ENCODE results near the gene KRTAP10-10.

KRTAP10-10 gene

DNA sequence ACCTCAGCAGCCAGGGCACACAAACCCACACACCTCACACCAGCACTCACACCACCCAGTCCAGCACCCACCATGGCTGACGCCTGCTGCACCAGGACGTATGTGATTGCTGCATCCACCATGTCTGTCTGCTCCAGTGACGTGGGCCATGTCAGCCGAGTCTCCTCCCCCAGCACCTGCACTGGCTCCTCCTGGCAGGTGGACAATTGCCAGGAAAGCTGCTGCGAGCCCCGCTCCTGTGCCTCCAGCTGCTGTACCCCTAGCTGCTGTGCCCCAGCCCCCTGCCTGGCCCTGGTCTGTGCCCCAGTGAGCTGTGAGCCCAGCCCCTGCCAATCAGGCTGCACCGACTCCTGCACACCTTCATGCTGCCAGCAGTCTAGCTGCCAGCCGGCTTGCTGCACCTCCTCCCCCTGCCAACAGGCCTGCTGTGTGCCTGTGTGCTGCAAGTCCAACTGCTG is 25.1 kb upstream of the KRTAP10-10 start, which contains the start of gene KRTAP10-8:
KRTAP10-8 (plus strand) TSS at position 51 of the 458 bp plus-strand sequence; CDS start at position 73, 22 bp downstream.
- ChIA-PET POLR2A (no interaction called here), CTCF (no interaction called here)
- no peak for DNase-seq (ENCODE audit: low read depth, low spot score)
- no peak within 1 kb of the TSS for H3K4me3 ChIP-seq (ENCODE audit: low read depth, low read length)
- TF ChIP-seq, protein P1, sequence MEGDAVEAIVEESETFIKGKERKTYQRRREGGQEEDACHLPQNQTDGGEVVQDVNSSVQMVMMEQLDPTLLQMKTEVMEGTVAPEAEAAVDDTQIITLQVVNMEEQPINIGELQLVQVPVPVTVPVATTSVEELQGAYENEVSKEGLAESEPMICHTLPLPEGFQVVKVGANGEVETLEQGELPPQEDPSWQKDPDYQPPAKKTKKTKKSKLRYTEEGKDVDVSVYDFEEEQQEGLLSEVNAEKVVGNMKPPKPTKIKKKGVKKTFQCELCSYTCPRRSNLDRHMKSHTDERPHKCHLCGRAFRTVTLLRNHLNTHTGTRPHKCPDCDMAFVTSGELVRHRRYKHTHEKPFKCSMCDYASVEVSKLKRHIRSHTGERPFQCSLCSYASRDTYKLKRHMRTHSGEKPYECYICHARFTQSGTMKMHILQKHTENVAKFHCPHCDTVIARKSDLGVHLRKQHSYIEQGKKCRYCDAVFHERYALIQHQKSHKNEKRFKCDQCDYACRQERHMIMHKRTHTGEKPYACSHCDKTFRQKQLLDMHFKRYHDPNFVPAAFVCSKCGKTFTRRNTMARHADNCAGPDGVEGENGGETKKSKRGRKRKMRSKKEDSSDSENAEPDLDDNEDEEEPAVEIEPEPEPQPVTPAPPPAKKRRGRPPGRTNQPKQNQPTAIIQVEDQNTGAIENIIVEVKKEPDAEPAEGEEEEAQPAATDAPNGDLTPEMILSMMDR (IDR thresholded peaks at IDR 0.05; ENCODE audit: insufficient read depth, low read length, missing control alignments), result no peak

DNA sequence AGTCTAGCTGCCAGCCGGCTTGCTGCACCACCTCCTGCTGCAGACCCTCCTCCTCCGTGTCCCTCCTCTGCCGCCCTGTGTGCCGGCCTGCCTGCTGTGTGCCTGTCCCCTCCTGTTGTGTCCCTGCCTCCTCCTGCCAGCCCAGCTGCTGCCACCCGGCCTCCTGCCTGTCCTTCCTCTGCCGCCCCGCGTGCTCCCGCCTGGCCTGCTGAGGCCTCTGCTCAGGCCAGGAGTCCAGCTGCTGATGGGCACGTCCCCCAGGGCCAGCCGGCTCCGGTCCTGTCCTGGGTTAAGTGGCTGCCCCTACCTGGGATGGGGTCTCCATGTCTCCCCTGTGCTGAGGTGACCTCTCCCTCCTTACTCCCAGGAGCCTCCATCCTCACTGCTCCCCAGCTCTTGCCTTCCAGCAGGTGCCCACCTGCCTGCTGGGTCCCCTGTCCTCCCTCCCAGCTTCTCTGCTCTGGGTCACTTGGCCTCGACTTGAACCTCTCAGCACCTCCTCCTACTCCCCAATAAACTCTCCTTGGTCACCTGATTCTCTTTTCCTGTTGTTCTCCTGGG is 24.4 kb upstream of the KRTAP10-10 start:
- TF ChIP-seq, protein P1 (IDR thresholded peaks at IDR 0.05; ENCODE audit: insufficient read depth, low read length, missing control alignments), result no peak
- no peak overlapping the region for H3K4me3 ChIP-seq (ENCODE audit: low read depth, low read length)
- POLR2A ChIA-PET, result no interaction called here
- DNase-seq (ENCODE audit: low read depth, low spot score), result no peak
- CTCF ChIA-PET, result no interaction called here

DNA sequence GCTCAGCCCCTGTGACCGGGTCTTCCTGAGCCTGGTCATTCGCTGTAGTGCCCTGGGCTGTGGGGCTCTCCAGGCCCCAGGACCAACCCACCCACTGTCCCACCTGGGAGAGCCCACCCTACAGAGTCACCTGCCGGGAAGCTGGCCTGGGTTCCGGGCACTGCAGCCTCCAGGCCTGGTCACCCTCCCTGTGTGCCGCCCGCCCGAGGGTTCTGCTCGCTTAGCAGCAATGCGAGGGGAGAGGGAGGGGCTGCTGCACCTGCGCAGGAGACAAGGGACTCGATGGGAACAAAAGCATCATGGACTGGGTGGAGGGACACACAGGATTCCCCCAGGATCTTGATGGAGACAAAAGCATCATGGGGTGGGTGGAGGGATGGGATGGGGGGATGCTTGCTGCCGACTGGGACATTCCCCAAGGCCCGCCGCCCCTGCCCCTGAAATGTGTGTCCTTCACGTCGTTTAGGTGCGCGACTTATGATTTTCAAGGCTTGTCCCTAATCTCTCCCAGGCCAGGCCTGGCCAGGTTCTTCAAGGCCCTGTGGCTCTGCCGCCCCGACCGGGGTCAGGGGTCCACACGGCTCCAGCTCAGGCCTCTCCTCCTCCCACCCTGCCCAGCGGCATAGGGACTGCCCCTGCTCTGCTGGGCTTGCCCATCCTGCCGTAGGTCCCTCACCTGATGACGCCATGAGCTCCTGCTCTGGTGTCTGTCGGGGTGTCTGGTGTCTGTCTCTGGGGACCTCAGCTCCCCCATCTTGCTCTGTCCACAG is 23.6 kb upstream of the KRTAP10-10 start:
- DNase-seq (ENCODE audit: low read depth, low spot score), result no peak
- ChIA-PET POLR2A (no interaction called here), CTCF (no interaction called here)
- TF ChIP-seq, protein P1 (IDR thresholded peaks at IDR 0.05; ENCODE audit: insufficient read depth, low read length, missing control alignments), result no peak
- H3K4me3 ChIP-seq (ENCODE audit: low read depth, low read length), result no peak overlapping the region

DNA sequence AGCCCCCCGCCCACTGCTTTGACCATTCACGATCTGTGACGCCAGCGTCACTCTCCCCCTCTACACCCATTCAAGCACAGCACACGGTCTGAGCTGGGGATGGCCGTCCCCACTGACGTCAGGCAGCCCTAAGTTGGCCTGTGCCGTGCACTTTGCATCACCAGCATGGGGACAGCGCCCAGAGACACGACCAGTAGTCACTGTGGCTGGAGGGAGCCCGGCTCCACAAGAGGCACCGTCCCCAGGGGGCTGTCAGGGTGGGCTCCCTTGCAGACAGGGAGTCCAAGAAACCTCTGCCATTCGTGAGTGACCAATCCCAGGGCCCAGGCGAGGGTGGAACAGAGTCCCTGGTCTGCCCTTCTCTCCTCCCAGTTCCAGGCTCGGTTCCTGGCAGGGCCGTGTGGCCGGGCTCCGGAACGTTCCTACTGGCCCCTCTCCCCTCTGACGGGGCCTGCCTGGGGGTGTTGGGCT is 23.0 kb upstream of the KRTAP10-10 start:
- DNase-seq (ENCODE audit: low read depth, low spot score), result no peak
- ChIA-PET POLR2A (no interaction called here), CTCF (interaction anchor here (1.3 kb wide), 1 partner anchor 179 kb away, joined by 3 read pairs; no protein-coding TSS in a partner anchor)

DNA sequence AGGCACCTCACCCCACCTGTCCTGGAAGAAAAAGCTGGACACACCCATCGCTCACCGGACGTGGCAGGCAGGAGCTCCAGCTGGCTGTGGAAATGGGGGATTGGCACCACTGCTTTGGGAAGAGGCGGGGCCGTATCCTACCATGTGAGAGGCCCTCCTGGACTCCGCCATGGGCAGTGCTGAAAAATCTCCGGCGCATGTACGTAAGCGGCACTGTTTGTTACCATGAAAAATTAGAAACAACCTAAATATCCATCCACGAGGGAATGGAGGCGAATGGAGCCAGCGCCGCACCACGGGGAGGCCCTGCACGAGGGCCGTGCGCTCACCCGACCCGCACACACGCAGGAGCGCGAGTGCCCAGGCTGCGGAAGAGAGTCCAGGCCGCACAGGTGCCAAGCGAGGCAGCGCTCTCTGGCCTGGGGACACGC is 22.2 kb upstream of the KRTAP10-10 start:
- TF ChIP-seq, protein P1 (IDR thresholded peaks at IDR 0.05; ENCODE audit: insufficient read depth, low read length, missing control alignments), result no peak
- H3K4me3 ChIP-seq (ENCODE audit: low read depth, low read length), result no peak overlapping the region
- no peak for DNase-seq (ENCODE audit: low read depth, low spot score)
- CTCF ChIA-PET, result interaction anchor here (1.3 kb wide), 1 partner anchor 178 kb away, joined by 3 read pairs; no protein-coding TSS in a partner anchor
- POLR2A ChIA-PET, result no interaction called here

More for the DNA sequence above, 23.0 kb upstream of the KRTAP10-10 start:
- no peak overlapping the region for H3K4me3 ChIP-seq (ENCODE audit: low read depth, low read length)
- TF ChIP-seq, protein P1 (IDR thresholded peaks at IDR 0.05; ENCODE audit: insufficient read depth, low read length, missing control alignments), result no peak

DNA sequence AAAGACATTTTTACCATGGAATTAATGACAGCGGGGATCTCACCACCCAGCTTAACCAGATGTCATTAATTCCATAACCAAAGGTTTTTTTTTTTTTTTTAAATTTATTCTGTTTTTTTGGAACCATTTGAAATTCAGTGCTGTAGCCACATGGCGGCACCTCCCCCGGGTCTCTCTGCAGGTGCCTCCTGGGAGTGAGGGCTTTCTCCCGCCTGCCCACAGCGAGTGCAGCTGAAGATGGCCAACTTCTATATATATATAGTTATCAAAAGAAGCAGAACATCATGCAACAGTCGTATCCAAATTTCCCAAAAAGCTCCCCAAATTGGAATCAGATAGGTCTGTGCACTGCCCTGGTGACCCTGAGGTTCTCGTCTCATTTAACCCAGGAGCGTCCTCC is 21.7 kb upstream of the KRTAP10-10 start:
- POLR2A ChIA-PET, result no interaction called here
- H3K4me3 ChIP-seq (ENCODE audit: low read depth, low read length), result no peak overlapping the region
- CTCF ChIA-PET, result interaction anchor here (1.3 kb wide), 1 partner anchor 178 kb away, joined by 3 read pairs; no protein-coding TSS in a partner anchor
- DNase-seq (ENCODE audit: low read depth, low spot score), result no peak
- TF ChIP-seq, protein P1 (IDR thresholded peaks at IDR 0.05; ENCODE audit: insufficient read depth, low read length, missing control alignments), result no peak
